ENCODE data around the gene COL23A1.

COL23A1 gene

GRCh38 chr5:178555771-178556211 lies 34.4 kb downstream of the COL23A1 start:
- Histone ChIP-seq H3K27ac (no peak overlapping the region), H3K4me3 (no peak overlapping the region)
- TF ChIP-seq CTCF (IDR thresholded peaks at IDR 0.05) = no peak
- DNase-seq (ENCODE audit: low spot score) = no peak

DNA sequence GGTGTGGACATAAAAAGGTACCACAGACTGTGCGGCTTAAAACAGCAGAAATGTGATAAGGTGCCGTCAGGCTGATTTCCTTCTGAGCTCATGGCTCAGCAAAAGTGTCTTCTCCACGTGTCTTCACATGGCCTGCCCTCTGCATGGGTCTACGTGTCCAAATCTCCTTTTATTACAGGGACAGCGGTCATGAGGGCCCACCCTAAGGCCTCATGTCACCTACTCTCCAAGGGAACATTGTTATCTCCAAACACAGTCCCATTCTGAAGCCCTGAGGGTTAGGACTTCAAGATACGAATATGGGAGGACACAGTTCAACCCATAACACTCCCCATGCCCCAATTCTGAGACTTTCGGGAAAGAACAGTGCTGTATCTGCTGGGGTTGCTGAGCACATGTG lies 35.2 kb downstream of the COL23A1 start:
- no peak overlapping the region for H3K4me3 ChIP-seq
- no peak overlapping the region for H3K27ac ChIP-seq
- no peak for TF ChIP-seq CTCF (IDR thresholded peaks at IDR 0.05)
- DNase-seq (ENCODE audit: low spot score) = no peak

- TF ChIP-seq CTCF (IDR thresholded peaks at IDR 0.05) = no peak
- H3K27ac ChIP-seq = no peak overlapping the region
- DNase-seq (ENCODE audit: low spot score) = no peak
- H3K4me3 ChIP-seq = no peak overlapping the region
These were observed 35.9 kb downstream of the COL23A1 start for GRCh38 chr5:178554311-178554710.

- Histone ChIP-seq H3K4me3 (no peak overlapping the region), H3K27ac (no peak overlapping the region)
- DNase-seq (ENCODE audit: low spot score) = no peak
- no peak for TF ChIP-seq CTCF (IDR thresholded peaks at IDR 0.05)
These were observed 36.7 kb downstream of the COL23A1 start for GRCh38 chr5:178553517-178553916.

GRCh38 chr5:178551468-178551867 lies 38.7 kb downstream of the COL23A1 start:
- H3K27ac ChIP-seq = no peak overlapping the region
- no peak for TF ChIP-seq CTCF (IDR thresholded peaks at IDR 0.05)
- H3K4me3 ChIP-seq = no peak overlapping the region
- no peak for DNase-seq (ENCODE audit: low spot score)

GRCh38 chr5:178551059-178551458 lies 39.1 kb downstream of the COL23A1 start:
- Histone ChIP-seq H3K27ac (no peak overlapping the region), H3K4me3 (no peak overlapping the region)
- no peak for TF ChIP-seq CTCF (IDR thresholded peaks at IDR 0.05)
- no peak for DNase-seq (ENCODE audit: low spot score)

DNA sequence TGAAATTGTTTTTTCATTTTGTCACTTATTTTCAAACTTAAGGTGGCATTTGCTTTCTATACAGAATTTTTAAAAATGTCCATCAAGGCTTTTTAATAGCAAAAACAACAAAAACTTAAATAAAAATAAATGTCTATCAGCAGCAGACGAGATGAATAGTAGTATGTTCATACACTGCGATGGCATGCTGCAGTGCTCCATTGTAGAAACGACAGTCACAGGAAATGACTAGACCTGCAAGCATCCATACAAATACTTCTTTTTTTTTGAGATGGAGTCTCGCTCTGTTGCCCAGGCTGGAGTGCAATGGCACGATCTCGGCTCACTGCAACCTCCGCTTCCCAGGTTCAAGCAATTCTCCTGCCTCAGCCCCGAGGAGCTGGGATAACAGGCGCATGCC lies 41.4 kb downstream of the COL23A1 start:
- TF ChIP-seq CTCF (IDR thresholded peaks at IDR 0.05) = no peak

More for the DNA sequence above, 41.4 kb downstream of the COL23A1 start:
- H3K27ac ChIP-seq = no peak overlapping the region
- no peak overlapping the region for H3K4me3 ChIP-seq
- no peak for DNase-seq (ENCODE audit: low spot score)
